NCI-H187 (cell line): Measurements from ENCODE around the gene RPTOR.
"Not testable (repeated sequence)": the region's sequence is repeated elsewhere in the genome, so short reads cannot be mapped to it uniquely, and the experiment has no call there.

Experiments used
- DNase-seq, 2 experiments: peaks; one replicate each; lab custom pipeline; 2025; lab: John Stamatoyannopoulos, UW

Gene RPTOR

DNA sequence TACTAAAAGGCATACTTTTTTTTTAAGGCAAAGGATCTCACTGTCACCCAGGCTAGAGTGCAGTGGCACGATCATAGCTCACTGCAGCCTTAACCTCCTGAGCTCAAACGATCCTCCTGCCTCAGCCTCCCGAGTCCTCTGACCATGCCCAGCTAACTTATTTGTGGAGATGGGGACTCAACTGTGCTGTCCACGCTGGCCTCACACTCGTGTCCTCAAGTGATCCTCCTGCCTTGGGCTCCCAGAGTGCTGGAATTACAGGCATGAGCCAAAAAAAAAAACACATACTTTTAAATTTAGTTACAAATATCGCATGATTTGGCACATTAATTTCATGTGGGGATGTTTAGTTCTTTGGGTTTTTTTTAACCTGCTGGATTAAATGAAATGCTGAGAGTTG is 239.3 kb downstream of the RPTOR start:
- DNase-seq, result no peak

DNA sequence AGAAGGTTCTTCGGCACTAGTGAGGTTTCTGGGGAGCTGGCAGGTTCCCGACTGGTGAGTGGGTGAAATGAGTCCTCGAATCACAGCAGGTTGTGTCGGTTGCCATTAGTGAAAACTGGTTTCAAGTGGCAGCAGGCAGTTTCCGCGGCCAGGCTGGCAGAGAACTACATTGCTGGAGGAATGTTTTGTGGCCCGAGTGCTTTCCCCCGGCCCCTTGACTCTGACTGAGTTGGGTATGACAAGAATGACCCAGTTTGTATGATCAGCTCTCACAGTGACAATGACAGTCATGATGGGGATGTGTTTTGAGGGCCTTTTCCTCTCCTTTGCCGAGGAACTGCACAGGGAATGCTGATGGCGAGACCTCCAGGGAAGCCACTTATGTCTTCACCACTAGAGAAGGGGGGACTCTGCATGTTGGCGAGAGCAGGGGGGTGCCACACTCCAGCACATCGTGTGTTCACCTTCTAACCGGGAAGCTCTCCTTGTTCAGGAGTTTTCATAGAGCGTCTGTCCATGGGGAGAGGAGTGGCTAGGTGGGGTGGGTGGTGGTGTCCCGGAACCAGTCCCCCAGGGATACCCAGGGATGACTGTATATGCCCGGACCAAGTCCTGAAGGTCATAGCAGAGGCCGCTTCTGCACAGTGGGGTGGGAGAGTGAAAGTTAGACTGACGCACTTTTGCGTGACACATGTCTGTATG is 241.0 kb downstream of the RPTOR start:
- DNase-seq, result peak; percentile 75 to 83

DNA sequence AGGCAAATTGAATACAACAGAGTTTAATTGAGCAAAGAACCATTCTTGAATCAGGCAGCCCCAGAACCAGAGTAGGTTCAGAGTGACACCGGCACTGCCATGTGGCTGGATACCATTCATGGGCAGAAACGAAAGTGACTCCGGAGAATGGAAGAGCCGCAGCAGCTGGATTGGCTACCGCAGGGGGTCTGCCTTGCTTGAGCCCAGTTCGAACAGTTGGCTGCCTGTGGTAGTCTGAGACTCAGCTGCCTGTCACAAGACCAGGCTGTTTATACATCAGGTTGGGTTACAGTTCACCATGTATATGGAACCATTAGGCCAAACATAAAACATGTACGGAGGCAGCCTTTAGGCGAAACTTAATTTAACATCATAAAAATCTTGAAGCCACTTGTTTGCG is 241.8 kb downstream of the RPTOR start:
- peak; percentile 56 to 87 for DNase-seq

GRCh38 chr17:80786887-80787286 is 242.2 kb downstream of the RPTOR start:
- DNase-seq, result no peak

- DNase-seq, result no peak
Observed at GRCh38 chr17:80787881-80788280, 243.2 kb downstream of the RPTOR start.

DNA sequence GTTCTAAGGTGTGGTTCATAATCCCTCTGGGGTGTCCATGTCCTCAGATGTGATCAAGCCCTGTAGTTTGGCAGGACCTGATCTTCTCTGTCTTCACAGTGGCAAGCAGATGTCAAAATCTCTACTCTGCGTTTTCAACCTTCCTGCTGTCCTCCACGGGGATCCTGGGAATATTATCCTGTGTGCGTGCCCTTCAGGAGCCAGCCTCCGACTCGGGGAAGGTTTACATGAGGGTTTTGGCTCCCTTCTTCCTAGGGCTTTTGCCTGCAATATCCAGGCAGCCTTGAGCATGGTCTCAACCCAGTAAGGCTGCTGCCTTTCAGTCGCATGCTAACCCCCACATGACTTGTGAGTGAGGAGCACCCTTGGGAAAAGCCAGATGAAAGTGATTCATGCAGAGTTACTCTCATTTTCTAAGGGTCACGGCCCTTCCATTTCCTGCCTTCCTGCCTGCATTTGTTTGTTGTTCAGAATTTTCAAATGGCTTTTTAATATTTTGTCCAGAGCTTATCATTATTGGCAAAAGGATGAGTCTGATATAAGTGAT is 244.8 kb downstream of the RPTOR start:
- peak in 1 of 2 experiments; percentile 32 for DNase-seq

GRCh38 chr17:80790021-80790765 is 245.6 kb downstream of the RPTOR start:
- DNase-seq, result no peak

DNA sequence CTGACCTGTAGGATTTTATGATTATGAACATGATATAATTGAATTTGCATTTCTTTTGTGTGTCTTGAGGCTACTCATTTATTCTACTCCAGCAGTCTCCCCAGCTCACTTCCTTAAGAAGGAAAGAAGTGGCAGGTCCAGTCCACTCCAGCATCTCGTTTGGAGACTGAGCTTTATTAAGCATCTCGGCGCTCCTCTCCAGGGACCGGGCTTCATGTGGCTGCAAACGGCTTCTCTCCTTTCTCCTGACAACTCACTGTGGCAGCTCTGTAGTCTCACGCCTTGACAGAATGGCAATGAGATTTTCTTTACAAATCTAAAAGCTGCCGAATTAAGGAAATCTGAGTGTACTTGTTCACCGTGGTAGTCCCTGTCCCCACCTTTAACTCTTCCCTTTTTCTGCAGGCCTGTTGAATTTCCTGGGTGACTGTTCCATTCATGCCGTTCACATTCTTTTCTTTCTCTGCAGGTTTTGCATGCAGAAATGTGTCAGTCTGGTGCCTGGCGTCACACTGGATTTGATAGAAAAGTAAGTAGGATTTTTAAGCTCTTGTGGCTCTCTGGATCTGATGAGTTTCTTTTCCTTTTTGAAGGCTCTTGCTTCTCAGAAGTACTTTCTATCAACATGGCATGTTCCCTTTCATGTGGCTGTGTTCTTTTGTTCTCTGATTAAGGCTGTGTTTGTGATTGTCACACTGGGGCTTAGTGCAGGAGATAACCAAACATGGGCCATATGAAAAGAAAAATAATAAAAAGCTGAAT is 246.5 kb downstream of the RPTOR start:
- no peak for DNase-seq

GRCh38 chr17:80791758-80792284 is 247.2 kb downstream of the RPTOR start:
- DNase-seq, result no peak

- DNase-seq, result no peak
Observed at GRCh38 chr17:80792373-80792781, 247.7 kb downstream of the RPTOR start.

DNA sequence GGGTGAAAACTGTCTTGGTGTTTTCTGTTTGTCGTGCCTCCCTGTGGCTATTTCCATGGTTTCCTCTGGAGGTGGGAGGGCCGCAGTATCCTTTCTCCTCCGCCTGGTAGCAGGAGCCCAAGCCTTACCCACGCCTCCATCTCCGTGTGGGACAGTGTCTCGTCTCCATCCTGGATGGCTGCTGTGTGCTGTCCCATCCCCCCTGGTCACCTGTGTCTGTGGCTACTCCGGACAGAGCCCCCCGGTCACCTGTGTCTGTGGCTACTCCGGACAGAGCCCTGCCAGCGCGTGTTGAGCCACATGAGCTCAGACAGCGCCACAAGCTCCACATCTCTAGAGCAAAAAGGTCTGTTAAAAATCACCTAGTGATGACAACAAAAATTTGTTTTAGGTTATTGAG is 248.8 kb downstream of the RPTOR start:
- DNase-seq, result no peak

DNA sequence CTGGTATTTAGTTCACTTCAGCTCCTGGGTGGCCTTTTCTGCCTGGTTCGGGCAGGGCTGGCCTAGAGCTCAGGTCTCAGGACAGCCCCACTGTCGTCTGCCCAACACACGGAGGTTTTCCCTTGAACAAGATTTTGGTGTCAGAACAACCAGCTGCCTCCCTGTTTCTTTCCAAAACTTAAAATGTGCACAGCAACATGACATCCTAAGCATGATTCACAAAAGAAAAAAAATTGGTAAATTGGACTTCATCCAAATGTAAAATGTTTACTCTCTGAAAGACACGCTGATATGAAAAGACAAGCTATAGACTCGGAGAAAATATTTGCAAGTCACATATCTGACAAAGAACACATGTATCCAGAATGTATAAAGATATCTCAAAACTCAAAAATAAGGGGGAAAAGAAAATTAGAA is 249.2 kb downstream of the RPTOR start:
- DNase-seq, result no peak

GRCh38 chr17:80794281-80795089 is 249.8 kb downstream of the RPTOR start:
- no peak for DNase-seq

DNA sequence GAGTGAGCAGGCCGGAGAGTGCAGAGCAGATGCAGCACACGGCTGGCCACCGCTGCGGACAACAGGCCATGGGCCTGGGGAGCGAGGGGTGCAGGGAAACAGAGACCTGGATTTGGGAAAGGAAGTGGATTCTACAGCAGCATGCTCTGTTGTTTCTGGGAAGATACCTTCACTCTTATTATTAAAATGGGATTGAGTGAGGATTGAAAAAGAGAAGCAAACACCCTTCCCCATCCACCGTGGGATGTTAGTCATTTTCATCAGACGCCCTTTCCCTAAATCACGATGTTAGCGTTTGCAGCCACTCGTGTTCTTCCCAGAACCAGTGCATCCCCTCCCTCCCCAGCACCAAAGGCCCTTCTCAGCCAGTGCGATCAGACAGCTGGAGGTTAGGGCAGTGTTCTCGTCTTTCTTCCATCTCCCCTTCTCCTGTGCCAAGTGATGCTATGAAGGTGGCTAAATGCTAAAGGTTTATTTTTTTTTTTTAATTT is 250.5 kb downstream of the RPTOR start:
- no peak for DNase-seq

DNA sequence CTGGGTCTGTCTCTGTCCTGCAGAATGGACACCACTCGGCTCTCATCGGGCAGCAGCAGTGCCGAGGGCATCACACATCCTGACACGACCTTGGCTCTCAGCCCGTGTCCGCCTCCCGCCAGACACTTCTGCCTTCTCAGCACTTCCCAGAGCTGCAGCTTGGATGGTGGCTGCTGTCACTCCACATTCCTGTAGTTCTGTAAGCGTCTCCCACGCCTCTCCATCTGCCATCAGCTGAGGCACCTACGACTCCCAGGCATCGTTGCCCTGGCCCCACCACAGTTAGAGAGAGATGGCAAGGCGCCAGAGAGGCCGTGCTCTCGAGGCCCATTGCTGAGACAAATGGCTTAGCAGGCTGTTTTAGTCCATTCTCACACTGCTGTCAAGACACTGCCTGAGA is 251.1 kb downstream of the RPTOR start:
- no peak for DNase-seq

GRCh38 chr17:80796430-80796861 is 251.8 kb downstream of the RPTOR start:
- DNase-seq, result no peak

DNA sequence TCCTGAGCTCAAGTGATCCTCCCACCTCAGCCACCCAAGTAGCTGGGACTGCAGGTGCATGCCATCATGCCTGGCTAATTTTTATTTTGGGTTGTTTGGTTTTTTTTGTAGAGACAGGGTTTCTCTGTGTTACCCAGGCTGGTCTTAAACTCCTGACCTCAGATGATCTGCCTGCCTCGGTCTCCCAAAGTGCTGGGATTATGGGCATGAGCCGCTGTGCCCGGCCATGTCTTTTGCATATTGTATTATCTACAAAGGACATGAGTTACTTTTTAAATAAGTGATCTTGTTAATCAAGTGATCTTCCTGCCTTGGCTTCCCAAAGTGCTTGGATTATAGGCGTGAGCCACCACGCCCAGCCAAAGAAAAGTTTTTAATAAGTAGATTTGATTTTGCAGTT is 252.6 kb downstream of the RPTOR start:
- DNase-seq, result not testable (repeated sequence)

DNA sequence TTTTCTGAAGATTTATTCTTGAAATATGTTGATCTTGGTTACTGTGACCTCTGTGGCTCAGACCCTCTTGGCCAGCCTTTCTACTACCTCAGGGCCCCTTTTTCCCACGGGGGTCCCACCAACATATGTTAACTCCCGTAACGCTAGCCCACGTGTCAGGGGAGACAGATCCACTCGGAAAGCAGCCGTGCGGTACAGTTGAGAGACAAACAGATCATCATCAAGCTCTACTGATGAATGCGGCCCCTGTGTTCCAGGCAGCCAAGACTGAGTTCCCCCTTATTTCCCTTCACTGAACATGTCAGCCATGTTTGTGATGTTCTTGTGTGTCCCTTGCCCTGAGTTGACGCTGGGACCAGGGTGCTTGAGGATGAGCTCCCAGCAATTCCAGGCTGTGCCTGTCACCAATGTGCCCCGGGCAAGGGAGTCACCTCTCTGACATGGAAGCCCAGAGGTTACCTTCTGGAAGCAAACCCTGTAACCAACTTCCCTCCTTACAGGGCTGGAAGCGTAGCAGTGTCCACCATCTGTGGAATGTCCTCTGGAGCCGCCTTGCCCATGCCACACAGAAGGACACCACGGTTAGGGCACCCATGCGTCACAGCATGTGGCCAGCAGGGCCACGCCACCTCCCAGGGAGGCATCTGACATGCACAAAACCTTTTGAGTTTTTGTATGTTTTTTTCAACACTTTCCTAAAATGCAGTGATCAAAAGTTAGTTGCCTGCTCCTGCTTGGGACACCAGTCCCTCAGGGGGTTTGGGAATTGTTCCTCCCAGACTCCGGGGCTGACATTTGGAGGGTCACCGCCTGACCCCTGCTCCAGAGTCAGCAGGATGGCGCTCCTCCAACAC is 253.3 kb downstream of the RPTOR start:
- DNase-seq, result no peak

- DNase-seq, result no peak
Observed at GRCh38 chr17:80798595-80799537, 254.2 kb downstream of the RPTOR start.
